ENCODE measurements around the gene SLC25A19. TPM values are rescaled to one million over a fixed set of nuclear protein-coding genes. Genes with fewer than 3 reads are reported as not detected.

Gene SLC25A19
- 9.2 TPM for total RNA-seq

GRCh38 chr17:75289115-75289831 lies at the start of gene SLC25A19:
SLC25A19 (minus strand) TSS chr17:75289433; CDS start chr17:75286764, 2,669 bp downstream.
- peak; percentile 98 for ATAC-seq

- ATAC-seq: no peak
Observed at GRCh38 chr17:75338335-75338734, 49.1 kb upstream of the SLC25A19 start.

GRCh38 chr17:75335315-75335714 lies 46.1 kb upstream of the SLC25A19 start:
- ATAC-seq: no peak

GRCh38 chr17:75334723-75335122 lies 45.5 kb upstream of the SLC25A19 start:
- ATAC-seq: no peak

GRCh38 chr17:75331671-75332070 lies 42.4 kb upstream of the SLC25A19 start:
- ATAC-seq: no peak

GRCh38 chr17:75327757-75328156 lies 38.5 kb upstream of the SLC25A19 start:
- no peak for ATAC-seq

- ATAC-seq: no peak
Observed at GRCh38 chr17:75326226-75326848, 37.1 kb upstream of the SLC25A19 start.

GRCh38 chr17:75325827-75326225 lies 36.6 kb upstream of the SLC25A19 start:
- ATAC-seq: no peak

GRCh38 chr17:75325348-75325747 lies 36.1 kb upstream of the SLC25A19 start:
- ATAC-seq: no peak

GRCh38 chr17:75321506-75321905 lies 32.3 kb upstream of the SLC25A19 start:
- ATAC-seq: no peak

GRCh38 chr17:75319904-75320691 lies 30.9 kb upstream of the SLC25A19 start:
- ATAC-seq: no peak

GRCh38 chr17:75318615-75319222 lies 29.5 kb upstream of the SLC25A19 start:
- no peak for ATAC-seq

GRCh38 chr17:75318211-75318610 lies 29.0 kb upstream of the SLC25A19 start:
- no peak for ATAC-seq

- no peak for ATAC-seq
Observed at GRCh38 chr17:75317671-75318070, 28.4 kb upstream of the SLC25A19 start.

- peak; percentile 37 for ATAC-seq
Observed at GRCh38 chr17:75316253-75316652, 27.0 kb upstream of the SLC25A19 start.

GRCh38 chr17:75315541-75316243 lies 26.5 kb upstream of the SLC25A19 start:
- no peak for ATAC-seq

- ATAC-seq: peak; percentile 56
Observed at GRCh38 chr17:75313941-75314551, 24.8 kb upstream of the SLC25A19 start.

GRCh38 chr17:75308732-75309629 lies 19.7 kb upstream of the SLC25A19 start:
- peak; percentile 45 for ATAC-seq

GRCh38 chr17:75307957-75308731 lies 18.9 kb upstream of the SLC25A19 start:
- ATAC-seq: no peak

All from esophagus mucosa (tissue), 1 donor.